Measurements from ENCODE around the gene ARHGEF1.
A peak's percentile ranks its signal among the peaks of the same experiment; 100 is the strongest.
"Not testable (repeated sequence)": the region's sequence is repeated elsewhere in the genome, so short reads cannot be mapped to it uniquely, and the experiment has no call there.

The ARHGEF1 gene

DNA sequence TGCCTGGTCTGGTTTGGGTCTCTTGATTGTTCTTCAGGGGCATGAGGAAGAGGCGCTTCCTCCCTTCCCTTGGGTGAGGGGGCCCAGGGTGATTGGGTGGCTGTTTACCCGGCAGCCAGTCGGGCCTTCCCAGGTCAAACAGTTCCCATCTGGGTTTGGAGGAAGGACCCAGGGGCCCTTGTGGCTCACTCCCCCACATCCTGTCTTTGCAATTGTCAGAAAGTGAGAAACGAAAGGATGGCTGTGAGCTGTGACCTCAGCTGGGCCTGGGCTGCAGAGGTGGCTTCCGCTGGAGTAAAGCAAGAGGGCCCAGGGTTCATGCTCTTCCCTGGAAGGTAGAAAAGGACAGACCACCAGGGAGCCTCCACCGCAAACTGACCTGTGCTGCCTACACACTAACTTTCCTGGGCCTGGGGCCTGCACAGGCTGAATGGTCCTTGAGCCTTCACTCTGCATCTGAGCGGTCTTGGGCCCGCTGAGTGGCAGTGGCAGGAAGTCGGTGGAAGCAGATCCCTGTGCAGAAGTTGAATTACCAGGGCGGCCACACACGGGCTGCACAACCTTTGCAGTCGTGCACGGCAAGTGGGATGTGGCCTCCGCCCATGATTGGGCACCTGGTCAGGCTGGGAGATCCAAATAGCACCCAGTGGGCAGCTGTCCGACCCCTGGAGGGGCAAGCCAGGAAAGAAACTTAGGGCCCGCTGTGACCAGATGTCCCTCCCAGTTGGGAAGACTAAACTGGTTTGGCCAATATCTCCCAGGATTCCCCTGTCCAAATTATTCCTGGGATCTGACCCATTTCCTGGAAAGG, 11.2 kb upstream of the ARHGEF1 start:
- Histone ChIP-seq H3K4me2 (ENCODE audit: low read length) (no peak overlapping the region), H4K8ac (ENCODE audit: low read depth, low read length) (no peak overlapping the region), H3K14ac (ENCODE audit: low read length) (no peak overlapping the region), H3K9ac (ENCODE audit: low read length) (no peak overlapping the region), H2BK12ac (ENCODE audit: low read length) (no peak overlapping the region), H3K27me3 (ENCODE audit: insufficient read depth, low read length) (no peaks in the 10 kb centered on the region), H3K4me3 (ENCODE audit: low read depth, low read length) (no peak overlapping the region), H3K36me3 (ENCODE audit: control insufficient read depth in 1 of 2, insufficient read depth in 2 of 2, low read length in 2 of 2) (peaks cover 51 to 55% of the 10 kb centered on the region in 2 experiments), H4K12ac (ENCODE audit: low read depth, low read length) (no peak overlapping the region), H3K79me2 (ENCODE audit: control insufficient read depth, insufficient read depth, low read length, poor library complexity) (no peaks in the 10 kb centered on the region), H2AFZ (ENCODE audit: insufficient read depth, low read length, poor library complexity) (no peak overlapping the region), H2BK5ac (ENCODE audit: low read depth, low read length, poor library complexity) (no peak overlapping the region), H4K91ac (ENCODE audit: low read depth, low read length) (no peak overlapping the region), H3K4ac (ENCODE audit: low read depth, low read length) (no peak overlapping the region), H3K4me1 (ENCODE audit: control insufficient read depth in 1 of 2, insufficient read depth in 2 of 2, low read length in 2 of 2) (no peaks in the 10 kb centered on the region), H3K18ac (ENCODE audit: low read length) (no peak overlapping the region), H3K23ac (ENCODE audit: low read length) (no peak overlapping the region), H2AK5ac (ENCODE audit: low read length) (no peak overlapping the region), H3K79me1 (ENCODE audit: low read length) (no peaks in the 10 kb centered on the region), H3K9me3 (ENCODE audit: insufficient read depth, low read depth, low read length) (no peaks in the 10 kb centered on the region), H2BK120ac (ENCODE audit: insufficient read depth, low read length, poor library complexity) (no peak overlapping the region), H3K27ac (ENCODE audit: low read depth, low read length) (no peak overlapping the region)
- WGBS (ENCODE audit: extremely low coverage, insufficient coverage, insufficient read length) = no CpG with 5 or more reads among the region's 16 CpGs
- no peak for DNase-seq

GRCh38 chr19:41872384-41872774, 10.6 kb upstream of the ARHGEF1 start:
- Histone ChIP-seq H3K23ac (ENCODE audit: low read length) (no peak overlapping the region), H3K27me3 (ENCODE audit: insufficient read depth, low read length) (no peaks in the 10 kb centered on the region), H2BK12ac (ENCODE audit: low read length) (no peak overlapping the region), H3K14ac (ENCODE audit: low read length) (no peak overlapping the region), H3K4me1 (ENCODE audit: control insufficient read depth in 1 of 2, insufficient read depth in 2 of 2, low read length in 2 of 2) (no peaks in the 10 kb centered on the region), H3K27ac (ENCODE audit: low read depth, low read length) (no peak overlapping the region), H2BK120ac (ENCODE audit: insufficient read depth, low read length, poor library complexity) (no peak overlapping the region), H3K9ac (ENCODE audit: low read length) (no peak overlapping the region), H2AK5ac (ENCODE audit: low read length) (no peak overlapping the region), H4K91ac (ENCODE audit: low read depth, low read length) (no peak overlapping the region), H3K9me3 (ENCODE audit: insufficient read depth, low read depth, low read length) (no peaks in the 10 kb centered on the region), H4K8ac (ENCODE audit: low read depth, low read length) (no peak overlapping the region), H3K4ac (ENCODE audit: low read depth, low read length) (no peak overlapping the region), H3K18ac (ENCODE audit: low read length) (no peak overlapping the region), H3K36me3 (ENCODE audit: control insufficient read depth in 1 of 2, insufficient read depth in 2 of 2, low read length in 2 of 2) (peaks cover 46 to 49% of the 10 kb centered on the region in 2 experiments), H3K79me2 (ENCODE audit: control insufficient read depth, insufficient read depth, low read length, poor library complexity) (no peaks in the 10 kb centered on the region), H2BK5ac (ENCODE audit: low read depth, low read length, poor library complexity) (no peak overlapping the region), H3K4me3 (ENCODE audit: low read depth, low read length) (no peak overlapping the region), H3K79me1 (ENCODE audit: low read length) (no peaks in the 10 kb centered on the region), H3K4me2 (ENCODE audit: low read length) (no peak overlapping the region), H4K12ac (ENCODE audit: low read depth, low read length) (no peak overlapping the region), H2AFZ (ENCODE audit: insufficient read depth, low read length, poor library complexity) (no peak overlapping the region)
- no peak for DNase-seq
- no CpG with 5 or more reads among the region's 12 CpGs for WGBS (ENCODE audit: extremely low coverage, insufficient coverage, insufficient read length)

- no CpG with 5 or more reads among the region's 18 CpGs for WGBS (ENCODE audit: extremely low coverage, insufficient coverage, insufficient read length)
- Histone ChIP-seq H4K12ac (ENCODE audit: low read depth, low read length) (no peak overlapping the region), H4K8ac (ENCODE audit: low read depth, low read length) (no peak overlapping the region), H3K4ac (ENCODE audit: low read depth, low read length) (no peak overlapping the region), H3K27ac (ENCODE audit: low read depth, low read length) (no peak overlapping the region), H3K36me3 (ENCODE audit: control insufficient read depth in 1 of 2, insufficient read depth in 2 of 2, low read length in 2 of 2) (peaks cover 41 to 42% of the 10 kb centered on the region in 2 experiments), H2BK12ac (ENCODE audit: low read length) (no peak overlapping the region), H3K27me3 (ENCODE audit: insufficient read depth, low read length) (no peaks in the 10 kb centered on the region), H3K9ac (ENCODE audit: low read length) (no peak overlapping the region), H3K4me1 (ENCODE audit: control insufficient read depth in 1 of 2, insufficient read depth in 2 of 2, low read length in 2 of 2) (no peaks in the 10 kb centered on the region), H2BK5ac (ENCODE audit: low read depth, low read length, poor library complexity) (no peak overlapping the region), H3K79me1 (ENCODE audit: low read length) (no peaks in the 10 kb centered on the region), H3K18ac (ENCODE audit: low read length) (no peak overlapping the region), H3K9me3 (ENCODE audit: insufficient read depth, low read depth, low read length) (no peaks in the 10 kb centered on the region), H2AFZ (ENCODE audit: insufficient read depth, low read length, poor library complexity) (no peak overlapping the region), H3K4me3 (ENCODE audit: low read depth, low read length) (no peak overlapping the region), H3K14ac (ENCODE audit: low read length) (no peak overlapping the region), H3K4me2 (ENCODE audit: low read length) (no peak overlapping the region), H2AK5ac (ENCODE audit: low read length) (no peak overlapping the region), H4K91ac (ENCODE audit: low read depth, low read length) (no peak overlapping the region), H2BK120ac (ENCODE audit: insufficient read depth, low read length, poor library complexity) (no peak overlapping the region), H3K23ac (ENCODE audit: low read length) (no peak overlapping the region), H3K79me2 (ENCODE audit: control insufficient read depth, insufficient read depth, low read length, poor library complexity) (no peaks in the 10 kb centered on the region)
- DNase-seq = peak; percentile 82
Observed at GRCh38 chr19:41872775-41873647, 10.0 kb upstream of the ARHGEF1 start.

- peaks cover 13 to 15% of the 10 kb centered on the region in 2 experiments for H3K36me3 ChIP-seq (ENCODE audit: control insufficient read depth in 1 of 2, insufficient read depth in 2 of 2, low read length in 2 of 2)
- DNase-seq; H3K27ac ChIP-seq (ENCODE audit: low read depth, low read length); H4K12ac ChIP-seq (ENCODE audit: low read depth, low read length); H2AK5ac ChIP-seq (ENCODE audit: low read length); H3K79me2 ChIP-seq (ENCODE audit: control insufficient read depth, insufficient read depth, low read length, poor library complexity); H3K23ac ChIP-seq (ENCODE audit: low read length); H2AFZ ChIP-seq (ENCODE audit: insufficient read depth, low read length, poor library complexity); H2BK5ac ChIP-seq (ENCODE audit: low read depth, low read length, poor library complexity); H2BK120ac ChIP-seq (ENCODE audit: insufficient read depth, low read length, poor library complexity); H3K79me1 ChIP-seq (ENCODE audit: low read length); H3K4me3 ChIP-seq (ENCODE audit: low read depth, low read length); H3K4me1 ChIP-seq (ENCODE audit: control insufficient read depth in 1 of 2, insufficient read depth in 2 of 2, low read length in 2 of 2); H3K4me2 ChIP-seq (ENCODE audit: low read length); H4K8ac ChIP-seq (ENCODE audit: low read depth, low read length); H3K18ac ChIP-seq (ENCODE audit: low read length); H3K4ac ChIP-seq (ENCODE audit: low read depth, low read length); H3K27me3 ChIP-seq (ENCODE audit: insufficient read depth, low read length); H2BK12ac ChIP-seq (ENCODE audit: low read length); H3K14ac ChIP-seq (ENCODE audit: low read length); H3K9ac ChIP-seq (ENCODE audit: low read length); H3K9me3 ChIP-seq (ENCODE audit: insufficient read depth, low read depth, low read length); H4K91ac ChIP-seq (ENCODE audit: low read depth, low read length): not testable (repeated sequence)
- WGBS (ENCODE audit: extremely low coverage, insufficient coverage, insufficient read length) = no CpG with 5 or more reads among the region's 3 CpGs
Observed at GRCh38 chr19:41875973-41876372, 7.0 kb upstream of the ARHGEF1 start.
